ENCODE results near the gene MYO1E.

DNA sequence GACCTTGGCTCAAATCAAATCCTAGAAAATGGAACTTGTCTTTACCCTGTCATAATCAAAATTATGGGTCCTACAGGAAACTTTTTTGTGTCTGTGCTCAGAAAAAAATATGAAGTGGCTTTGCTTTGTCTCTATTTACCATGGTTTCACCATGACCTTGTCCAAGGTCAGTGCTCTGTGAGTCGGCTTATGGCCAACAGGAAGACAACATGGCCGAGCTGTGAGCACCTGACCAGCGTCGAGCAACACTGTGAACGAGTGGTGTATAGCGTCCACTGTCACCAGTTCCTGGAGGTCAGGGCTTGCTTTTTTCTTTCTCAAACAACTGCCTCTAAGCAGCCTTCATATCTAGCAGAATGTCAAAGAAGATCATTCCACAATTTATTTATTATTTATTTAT is 67.9 kb downstream of the MYO1E start:
- TF ChIP-seq SUZ12 (IDR thresholded peaks at IDR 0.05) (no peak), TARDBP (IDR thresholded peaks at IDR 0.05) (no peak), FOXM1 (IDR thresholded peaks at IDR 0.05; ENCODE audit: borderline replicate concordance) (no peak), HDGF (IDR thresholded peaks at IDR 0.05; ENCODE audit: borderline replicate concordance) (no peak), SP1 (IDR thresholded peaks at IDR 0.05) (no peak), NFRKB (IDR thresholded peaks at IDR 0.05) (no peak), BHLHE40 (IDR thresholded peaks at IDR 0.05; ENCODE audit: borderline replicate concordance) (no peak)
- TF ChIP-seq, protein P1, sequence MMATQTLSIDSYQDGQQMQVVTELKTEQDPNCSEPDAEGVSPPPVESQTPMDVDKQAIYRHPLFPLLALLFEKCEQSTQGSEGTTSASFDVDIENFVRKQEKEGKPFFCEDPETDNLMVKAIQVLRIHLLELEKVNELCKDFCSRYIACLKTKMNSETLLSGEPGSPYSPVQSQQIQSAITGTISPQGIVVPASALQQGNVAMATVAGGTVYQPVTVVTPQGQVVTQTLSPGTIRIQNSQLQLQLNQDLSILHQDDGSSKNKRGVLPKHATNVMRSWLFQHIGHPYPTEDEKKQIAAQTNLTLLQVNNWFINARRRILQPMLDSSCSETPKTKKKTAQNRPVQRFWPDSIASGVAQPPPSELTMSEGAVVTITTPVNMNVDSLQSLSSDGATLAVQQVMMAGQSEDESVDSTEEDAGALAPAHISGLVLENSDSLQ (IDR thresholded peaks at IDR 0.05): no peak

All from HEK293T (cell line).